Measurements from ENCODE around the gene ZDHHC9. TPM values are rescaled to one million over a fixed set of nuclear protein-coding genes. Genes with fewer than 3 reads are reported as not detected.

Gene ZDHHC9
- total and polyA plus RNA-seq, 9 of the 15 experiments (the other 6 are each of a cell fraction or from before 2014, with no cell fraction given): 6.8 to 22.4 (median 9.1) TPM

DNA sequence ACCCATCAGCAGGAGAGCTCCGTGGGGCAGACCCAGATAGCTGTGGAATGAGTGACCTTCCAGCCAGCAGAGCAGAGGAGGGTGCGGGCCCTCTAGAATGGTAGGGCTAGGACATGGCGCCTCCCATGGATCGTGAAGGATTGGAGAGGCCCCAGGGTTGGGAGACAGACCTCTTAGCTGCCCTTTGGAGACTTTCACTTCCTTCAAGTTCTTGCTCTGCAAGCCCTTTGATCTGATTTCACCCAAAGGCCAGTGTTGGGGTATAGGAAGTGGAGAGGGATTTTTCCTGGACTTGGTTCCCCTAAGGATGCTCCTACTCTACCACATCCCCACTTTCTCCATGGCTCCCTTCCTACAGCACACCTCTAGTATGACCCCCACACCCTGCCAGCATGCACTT, 61.0 kb downstream of the ZDHHC9 start:
- no peaks in the 10 kb centered on the region for H3K9me1 ChIP-seq (ENCODE audit: control insufficient read depth, insufficient read depth, low read length)
- ChIA-PET CTCF (ENCODE audit: low intra/inter-chr PET ratio) (no interaction called here), POLR2A (interaction anchor here (0.6 kb wide), 1 partner anchor 15 kb away, joined by 4 read pairs; no protein-coding TSS in a partner anchor)
- ATAC-seq: no peak
- peaks cover 13 to 22% of the 10 kb centered on the region in 2 experiments for H3K4me1 ChIP-seq (replicated peaks in 1 of 2; ENCODE audit: control insufficient read depth in 2 of 2, insufficient read depth in 2 of 2, low read length in 2 of 2)
- BruUV-seq (replicated peaks): no TSS peak
- H3K36me3 ChIP-seq (ENCODE audit: control insufficient read depth, insufficient read depth, low read length): no peaks in the 10 kb centered on the region
- H4K20me1 ChIP-seq (replicated peaks; ENCODE audit: control insufficient read depth, insufficient read depth, low read length): no peaks in the 10 kb centered on the region
- FAIRE-seq: no peak
- H3K9ac ChIP-seq (ENCODE audit: insufficient read depth in 1 of 2, low read depth in 2 of 2, low read length in 2 of 2): no peak overlapping the region
- DNase-seq (ENCODE audit: extremely low read depth in 1 of 4, low spot score in 3 of 4): no peak
- H3K4me3 ChIP-seq: no peak overlapping the region
- no peaks in the 10 kb centered on the region for H3K79me2 ChIP-seq (ENCODE audit: control insufficient read depth, insufficient read depth, low read length)
- H3K27ac ChIP-seq (ENCODE audit: extremely low read depth, low read depth, low read length): no peak overlapping the region
- no peaks in the 10 kb centered on the region for H3K9me3 ChIP-seq (replicated peaks; ENCODE audit: control insufficient read depth, insufficient read depth, low read depth, low read length)
- H3K4me2 ChIP-seq (ENCODE audit: insufficient read depth, low read length): no peak overlapping the region
- intact Hi-C loops (cut with micrococcal nuclease): no loop called here
- no peak for TF ChIP-seq SMAD3 (CRISPR knock-in tag; conservative IDR thresholded peaks at IDR 0.05)
- no peak for TF ChIP-seq POLR2AphosphoS5 (IDR thresholded peaks at IDR 0.05; ENCODE audit: control insufficient read depth, insufficient read depth, low read depth, low read length)
- TF ChIP-seq NCOA4 (IDR thresholded peaks at IDR 0.05; ENCODE audit: partially characterized antibody): no peak
- no peak for TF ChIP-seq ASH1L (IDR thresholded peaks at IDR 0.05; ENCODE audit: borderline replicate concordance, low read depth, partially characterized antibody)
- no peak for TF ChIP-seq ARID1B (IDR thresholded peaks at IDR 0.05)
- TF ChIP-seq, protein P1, sequence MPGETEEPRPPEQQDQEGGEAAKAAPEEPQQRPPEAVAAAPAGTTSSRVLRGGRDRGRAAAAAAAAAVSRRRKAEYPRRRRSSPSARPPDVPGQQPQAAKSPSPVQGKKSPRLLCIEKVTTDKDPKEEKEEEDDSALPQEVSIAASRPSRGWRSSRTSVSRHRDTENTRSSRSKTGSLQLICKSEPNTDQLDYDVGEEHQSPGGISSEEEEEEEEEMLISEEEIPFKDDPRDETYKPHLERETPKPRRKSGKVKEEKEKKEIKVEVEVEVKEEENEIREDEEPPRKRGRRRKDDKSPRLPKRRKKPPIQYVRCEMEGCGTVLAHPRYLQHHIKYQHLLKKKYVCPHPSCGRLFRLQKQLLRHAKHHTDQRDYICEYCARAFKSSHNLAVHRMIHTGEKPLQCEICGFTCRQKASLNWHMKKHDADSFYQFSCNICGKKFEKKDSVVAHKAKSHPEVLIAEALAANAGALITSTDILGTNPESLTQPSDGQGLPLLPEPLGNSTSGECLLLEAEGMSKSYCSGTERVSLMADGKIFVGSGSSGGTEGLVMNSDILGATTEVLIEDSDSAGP (CRISPR knock-in tag; IDR thresholded peaks at IDR 0.05): no peak
- TF ChIP-seq ARID2 (IDR thresholded peaks at IDR 0.05): no peak
- TF ChIP-seq, protein P2, sequence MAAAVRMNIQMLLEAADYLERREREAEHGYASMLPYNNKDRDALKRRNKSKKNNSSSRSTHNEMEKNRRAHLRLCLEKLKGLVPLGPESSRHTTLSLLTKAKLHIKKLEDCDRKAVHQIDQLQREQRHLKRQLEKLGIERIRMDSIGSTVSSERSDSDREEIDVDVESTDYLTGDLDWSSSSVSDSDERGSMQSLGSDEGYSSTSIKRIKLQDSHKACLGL (CRISPR knock-in tag; IDR thresholded peaks at IDR 0.05; ENCODE audit: borderline replicate concordance, poor library complexity, severe bottlenecking): no peak
- no peak for TF ChIP-seq ETV1 (tag; conservative IDR thresholded peaks at IDR 0.05; ENCODE audit: low read depth)
- TF ChIP-seq, protein P3, sequence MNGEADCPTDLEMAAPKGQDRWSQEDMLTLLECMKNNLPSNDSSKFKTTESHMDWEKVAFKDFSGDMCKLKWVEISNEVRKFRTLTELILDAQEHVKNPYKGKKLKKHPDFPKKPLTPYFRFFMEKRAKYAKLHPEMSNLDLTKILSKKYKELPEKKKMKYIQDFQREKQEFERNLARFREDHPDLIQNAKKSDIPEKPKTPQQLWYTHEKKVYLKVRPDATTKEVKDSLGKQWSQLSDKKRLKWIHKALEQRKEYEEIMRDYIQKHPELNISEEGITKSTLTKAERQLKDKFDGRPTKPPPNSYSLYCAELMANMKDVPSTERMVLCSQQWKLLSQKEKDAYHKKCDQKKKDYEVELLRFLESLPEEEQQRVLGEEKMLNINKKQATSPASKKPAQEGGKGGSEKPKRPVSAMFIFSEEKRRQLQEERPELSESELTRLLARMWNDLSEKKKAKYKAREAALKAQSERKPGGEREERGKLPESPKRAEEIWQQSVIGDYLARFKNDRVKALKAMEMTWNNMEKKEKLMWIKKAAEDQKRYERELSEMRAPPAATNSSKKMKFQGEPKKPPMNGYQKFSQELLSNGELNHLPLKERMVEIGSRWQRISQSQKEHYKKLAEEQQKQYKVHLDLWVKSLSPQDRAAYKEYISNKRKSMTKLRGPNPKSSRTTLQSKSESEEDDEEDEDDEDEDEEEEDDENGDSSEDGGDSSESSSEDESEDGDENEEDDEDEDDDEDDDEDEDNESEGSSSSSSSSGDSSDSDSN (IDR thresholded peaks at IDR 0.05; ENCODE audit: borderline replicate concordance in 1 of 2, low read depth in 2 of 2, low read length in 2 of 2): no peak
- 21% methylated on average over 3 of the region's 4 CpGs for WGBS (ENCODE audit: insufficient coverage, low coverage, missing lambda C conversion rate)
- no peaks in the 10 kb centered on the region for H3K27me3 ChIP-seq (ENCODE audit: control insufficient read depth in 2 of 2, insufficient read depth in 2 of 2, low read length in 2 of 2)
- in situ Hi-C loops (cut with MboI): no loop called here
- H2AFZ ChIP-seq (ENCODE audit: low read depth, low read length): no peak overlapping the region

Data from K562 (cell line).